ENCODE results near the gene ANAPC7.

- TF ChIP-seq CTCF (IDR thresholded peaks at IDR 0.05) (no peak), POLR2AphosphoS5 (IDR thresholded peaks at IDR 0.05; ENCODE audit: low read depth, low read length) (no peak), EZH2phosphoT487 (IDR thresholded peaks at IDR 0.05; ENCODE audit: borderline replicate concordance, low read depth) (no peak)
Measured at GRCh38 chr12:110329710-110330109, 73.8 kb downstream of the ANAPC7 start.

Measured in SK-N-SH (cell line).